Endothelial cell (in vitro differentiated cells): ENCODE data around the gene PLEKHH3. TPM values are rescaled to one million over a fixed set of nuclear protein-coding genes. Genes with fewer than 3 reads are reported as not detected.

Experiments used
- DNase-seq: peaks from one replicate; pipeline ENCODE4 v3.0.0; 2021; ENCODE audit warnings: low spot score
- H3K27ac Mint-ChIP-seq: one replicate; pipeline ENCODE4 v1.8.0; 2021; ENCODE audit warnings: mixed read lengths, inconsistent platforms; ENCODE audit not compliant: unreplicated experiment
- H3K27me3 Mint-ChIP-seq: one replicate; pipeline ENCODE4 v1.8.0; 2021; ENCODE audit warnings: mild to moderate bottlenecking, moderate library complexity, mixed read lengths, inconsistent platforms; ENCODE audit not compliant: unreplicated experiment
- H3K36me3 Mint-ChIP-seq: one replicate; pipeline ENCODE4 v1.8.0; 2021; ENCODE audit warnings: mild to moderate bottlenecking, low read depth, mixed read lengths, inconsistent platforms; ENCODE audit not compliant: unreplicated experiment
- H3K4me1 Mint-ChIP-seq: one replicate; pipeline ENCODE4 v1.8.0; 2021; ENCODE audit warnings: mild to moderate bottlenecking, mixed read lengths, inconsistent platforms; ENCODE audit not compliant: unreplicated experiment
- H3K4me3 Mint-ChIP-seq: one replicate; pipeline ENCODE4 v1.8.0; 2021; ENCODE audit warnings: mild to moderate bottlenecking, mixed read lengths, inconsistent platforms; ENCODE audit not compliant: unreplicated experiment
- H3K9me3 Mint-ChIP-seq: one replicate; pipeline ENCODE4 v1.8.0; 2021; ENCODE audit warnings: mixed read lengths, inconsistent platforms; ENCODE audit not compliant: unreplicated experiment
- CTCF ChIP-seq: fragments of 200-600 bp; sonication (generic); IDR thresholded peaks from one replicate; pipeline ENCODE4 v1.5.0; 2021; ENCODE audit warnings: antibody characterized with exemption; ENCODE audit not compliant: unreplicated experiment
- total RNA-seq: library from RNA; stranded (reverse); fragmentation: NEBNext Ultra II Directional; extraction: Animal tissue kit (Norgen Biotek cat#: 25700); gene quantifications from one replicate; pipeline ENCODE4 v1.2.1, GENCODE V29; 2021; ENCODE audit not compliant: unreplicated experiment

The PLEKHH3 gene
- total RNA-seq, 1 donor from 2014 or later: 25.2 TPM

- TF ChIP-seq CTCF: no peak
- Mint-ChIP-seq H3K27me3 (peaks cover 18% of the 10 kb centered on the region), H3K9me3 (no peaks in the 10 kb centered on the region), H3K4me3 (peak overlapping the region; percentile 89), H3K4me1 (peaks cover 22% of the 10 kb centered on the region), H3K36me3 (peaks cover 12% of the 10 kb centered on the region), H3K27ac (no peak overlapping the region)
- peak; percentile 43 for DNase-seq
Observed at GRCh38 chr17:42675965-42676423, 800 bp downstream of the PLEKHH3 start.

- H3K27me3 Mint-ChIP-seq: peaks cover 16% of the 10 kb centered on the region
Observed at GRCh38 chr17:42675348-42675964, 1.3 kb downstream of the PLEKHH3 start.

GRCh38 chr17:42674755-42675347 is 1.9 kb downstream of the PLEKHH3 start:
- no peak overlapping the region for H3K27ac Mint-ChIP-seq
- peaks cover 17% of the 10 kb centered on the region for H3K4me1 Mint-ChIP-seq

More at GRCh38 chr17:42675348-42675964, 1.3 kb downstream of the PLEKHH3 start:
- DNase-seq: no peak
- TF ChIP-seq CTCF: no peak
- Mint-ChIP-seq H3K27ac (no peak overlapping the region), H3K36me3 (peaks cover 12% of the 10 kb centered on the region), H3K9me3 (no peaks in the 10 kb centered on the region), H3K4me1 (peaks cover 18% of the 10 kb centered on the region), H3K4me3 (peak overlapping the region; percentile 25)

GRCh38 chr17:42673885-42674754 is 2.7 kb downstream of the PLEKHH3 start:
- Mint-ChIP-seq H3K9me3 (no peaks in the 10 kb centered on the region), H3K4me1 (peaks cover 16% of the 10 kb centered on the region), H3K36me3 (peaks cover 15% of the 10 kb centered on the region), H3K4me3 (peak overlapping the region; percentile 51), H3K27me3 (peaks cover 20% of the 10 kb centered on the region), H3K27ac (no peak overlapping the region)
- DNase-seq: peak; percentile 48
- TF ChIP-seq CTCF: peak; percentile 44

More at GRCh38 chr17:42674755-42675347, 1.9 kb downstream of the PLEKHH3 start:
- peak overlapping the region; percentile 83 for H3K4me3 Mint-ChIP-seq
- no peak for TF ChIP-seq CTCF
- no peaks in the 10 kb centered on the region for H3K9me3 Mint-ChIP-seq
- no peak for DNase-seq
- H3K36me3 Mint-ChIP-seq: peaks cover 12% of the 10 kb centered on the region
- H3K27me3 Mint-ChIP-seq: peaks cover 19% of the 10 kb centered on the region
